ENCODE results near the gene METRNL.
A peak's percentile ranks its signal among the peaks of the same experiment; 100 is the strongest.
"Not testable (repeated sequence)": the region's sequence is repeated elsewhere in the genome, so short reads cannot be mapped to it uniquely, and the experiment has no call there.

METRNL gene

GRCh38 chr17:83051396-83052240, 27.8 kb upstream of the METRNL start:
- peak; percentile 52 to 98 (median 95) for DNase-seq

GRCh38 chr17:83052241-83052564, 27.2 kb upstream of the METRNL start:
- DNase-seq: no peak

GRCh38 chr17:83053021-83053681, 26.3 kb upstream of the METRNL start:
- DNase-seq: no peak

GRCh38 chr17:83053739-83054451, 25.5 kb upstream of the METRNL start:
- DNase-seq: peak in 2 of 56 donors; percentile 16 to 22

- no peak for DNase-seq
Measured at GRCh38 chr17:83054518-83055125, 24.8 kb upstream of the METRNL start.

- DNase-seq: not testable (repeated sequence)
Measured at GRCh38 chr17:83055176-83055575, 24.2 kb upstream of the METRNL start.

- DNase-seq: no peak
Measured at GRCh38 chr17:83055911-83056582, 23.4 kb upstream of the METRNL start.

- DNase-seq: no peak
Measured at GRCh38 chr17:83056583-83057396, 22.6 kb upstream of the METRNL start.

- no peak for DNase-seq
Measured at GRCh38 chr17:83057397-83057761, 22.0 kb upstream of the METRNL start.

GRCh38 chr17:83057793-83058265, 21.6 kb upstream of the METRNL start:
- DNase-seq: no peak

- DNase-seq: peak in 1 of 56 donors; percentile 31
Measured at GRCh38 chr17:83058266-83058798, 21.1 kb upstream of the METRNL start.

GRCh38 chr17:83061586-83061985, 17.8 kb upstream of the METRNL start:
- DNase-seq: no peak

- DNase-seq: no peak
Measured at GRCh38 chr17:83062011-83062817, 17.2 kb upstream of the METRNL start.

GRCh38 chr17:83062818-83063671, 16.4 kb upstream of the METRNL start:
- DNase-seq: peak in 2 of 56 donors; percentile 25 to 27

- no peak for DNase-seq
Measured at GRCh38 chr17:83064021-83064731, 15.2 kb upstream of the METRNL start.

GRCh38 chr17:83064732-83065659, 14.4 kb upstream of the METRNL start:
- DNase-seq: no peak
